GM12878 (cell line): ENCODE data around the gene PRR22. TPM values are rescaled to one million over a fixed set of nuclear protein-coding genes. Genes with fewer than 3 reads are reported as not detected.

Source experiments
- ATAC-seq: fragments of 200-7000 bp; cut with Tn5 transposase; 3 replicates; pipeline ENCODE4 v1.9.1; 2020; ENCODE audit warnings: mild to moderate bottlenecking, moderate library complexity
- BruUV-seq: library from RNA; stranded (reverse); fragments of 400-500 nt; replicated peaks from 2 replicates; lab custom pipeline; 2021; lab: Mats Ljungman, UMichigan
- CTCF ChIA-PET: fragments of 300-600 bp; sonication (Branson Sonifier 250); formaldehyde crosslinking; extraction: SDS; loops from one replicate; lab custom pipeline; 2021; ENCODE audit warnings: inconsistent platforms; lab: Yijun Ruan, JAX
- POLR2A ChIA-PET: fragments of 350-600 bp; formaldehyde crosslinking; extraction: SDS; loops from one replicate; lab custom pipeline; 2021; ENCODE audit warnings: inconsistent platforms; lab: Charles Lee
- RAD21 ChIA-PET: fragments of 300-600 bp; sonication (Branson Sonifier 250); formaldehyde crosslinking; loops from one replicate; lab custom pipeline; 2023; ENCODE audit warnings: antibody characterized with exemption; ENCODE audit not compliant: unreplicated experiment; lab: Charles Lee
- SMC1A ChIA-PET: fragments of 300-600 bp; sonication (Branson Sonifier 250); formaldehyde crosslinking; loops from one replicate; lab custom pipeline; 2023; ENCODE audit not compliant: unreplicated experiment, uncharacterized antibody; lab: Charles Lee
- DNase-seq: peaks from one replicate; pipeline ENCODE4 v3.0.0-alpha.2; 2011; ENCODE audit warnings: low read depth, low spot score
- FAIRE-seq: peaks from 3 replicates; lab custom pipeline; 2011; peaks lifted over from hg19 to GRCh38; lab: Jason Lieb, UNC
- H2AFZ ChIP-seq: 2 replicates; pipeline ENCODE4 v1.6.0; 2011; ENCODE audit warnings: low read depth, low read length, control low read depth; ENCODE audit not compliant: control insufficient read depth
- H3K27ac ChIP-seq: 2 replicates; pipeline ENCODE4 v1.5.1; 2011; ENCODE audit warnings: control low read depth; ENCODE audit not compliant: control insufficient read depth, insufficient read depth
- H3K27me3 ChIP-seq, 2 experiments: replicated peaks in 1 of 2; 2 replicates each; pipeline versions ENCODE4 v1.6.0 to v1.6.1; 2011; ENCODE audit warnings: low read length in 1 of 2; ENCODE audit not compliant: control insufficient read depth in 2 of 2, insufficient read depth in 2 of 2
- H3K36me3 ChIP-seq, 2 experiments: 2 replicates each; pipeline ENCODE4 v1.5.1; 2011; ENCODE audit warnings: low read length in 1 of 2; ENCODE audit not compliant: control insufficient read depth in 2 of 2, insufficient read depth in 2 of 2
- H3K4me1 ChIP-seq: 2 replicates; pipeline ENCODE4 v1.6.1; 2011; ENCODE audit warnings: mild to moderate bottlenecking, low read length, moderate library complexity, mixed read lengths; ENCODE audit not compliant: control insufficient read depth, insufficient read depth
- H3K4me2 ChIP-seq: 2 replicates; pipeline ENCODE4 v1.6.0; 2011; ENCODE audit warnings: control low read depth; ENCODE audit not compliant: control insufficient read depth, insufficient read depth
- H3K4me3 ChIP-seq: fragments of 200-600 bp; sonication (generic); 2 replicates; pipeline ENCODE4 v1.5.1; 2016
- H3K79me2 ChIP-seq: 2 replicates; pipeline ENCODE4 v1.6.0; 2011; ENCODE audit warnings: low read length; ENCODE audit not compliant: control insufficient read depth, insufficient read depth
- H3K9ac ChIP-seq: 2 replicates; pipeline ENCODE4 v1.8.0; 2011; ENCODE audit warnings: low read length, control low read depth, mixed read lengths; ENCODE audit not compliant: control insufficient read depth, insufficient read depth
- H3K9me3 ChIP-seq: replicated peaks from 3 replicates; pipeline ENCODE4 v1.5.1; 2011; ENCODE audit warnings: mild to moderate bottlenecking, low read length; ENCODE audit not compliant: control insufficient read depth, insufficient read depth
- H4K20me1 ChIP-seq: 2 replicates; pipeline ENCODE4 v1.6.0; 2011; ENCODE audit not compliant: control insufficient read depth, insufficient read depth
- CEBPB ChIP-seq, 2 experiments: fragments of 150-350 bp in 1 of 2; IDR thresholded peaks; 2 replicates each; pipeline ENCODE4 v1.6.1; 2012 to 2014; ENCODE audit warnings: low read depth in 2 of 2, low read length in 2 of 2, borderline replicate concordance in 1 of 2, inconsistent platforms in 1 of 2
- CHD1 ChIP-seq: IDR thresholded peaks from 2 replicates; pipeline ENCODE4 v1.6.1; 2012; ENCODE audit warnings: low read depth, low read length, improper control_type of control experiment
- CREB1 ChIP-seq: IDR thresholded peaks from 2 replicates; pipeline ENCODE4 v1.6.1; 2012; ENCODE audit warnings: low read depth, mild to moderate bottlenecking, inconsistent platforms
- ESRRA ChIP-seq: IDR thresholded peaks from 2 replicates; pipeline ENCODE4 v1.6.1; 2012; ENCODE audit warnings: mild to moderate bottlenecking, low read length, improper control_type of control experiment
- EZH2 ChIP-seq: IDR thresholded peaks from 2 replicates; pipeline ENCODE4 v1.6.1; 2012; ENCODE audit warnings: low read depth, mild to moderate bottlenecking, control low read depth, inconsistent platforms, low read length, borderline replicate concordance; ENCODE audit not compliant: control insufficient read depth
- HDAC2 ChIP-seq: fragments of 200-600 bp; sonication (generic); IDR thresholded peaks from 2 replicates; pipeline ENCODE4 v1.6.1; 2017
- IKZF2 ChIP-seq, 2 experiments: fragments of 450-650 bp; IDR thresholded peaks; 2 replicates each; pipeline ENCODE4 v1.6.1; 2017; ENCODE audit warnings: mild to moderate bottlenecking in 2 of 2, moderate library complexity in 2 of 2
- JUNB ChIP-seq: IDR thresholded peaks from 2 replicates; pipeline ENCODE4 v1.6.1; 2016; ENCODE audit warnings: antibody characterized with exemption, mild to moderate bottlenecking
- NFIC ChIP-seq: IDR thresholded peaks from 2 replicates; pipeline ENCODE4 v1.6.1; 2012; ENCODE audit warnings: low read depth, mild to moderate bottlenecking, inconsistent platforms, low read length, moderate library complexity
- STAT3 ChIP-seq: IDR thresholded peaks from 2 replicates; pipeline ENCODE4 v1.6.1; 2011; ENCODE audit warnings: low read depth, low read length, improper control_type of control experiment
- TBL1XR1 ChIP-seq: IDR thresholded peaks from 2 replicates; pipeline ENCODE4 v1.6.1; 2012; ENCODE audit warnings: low read depth, low read length, improper control_type of control experiment
- TCF3 ChIP-seq: IDR thresholded peaks from 2 replicates; pipeline ENCODE4 v1.6.1; 2012; ENCODE audit warnings: low read depth, mild to moderate bottlenecking, low read length, borderline replicate concordance; ENCODE audit not compliant: insufficient read depth
- YY1 ChIP-seq: IDR thresholded peaks from 2 replicates; pipeline ENCODE4 v1.6.1; 2011; ENCODE audit warnings: low read depth, mild to moderate bottlenecking, low read length
- ZNF24 ChIP-seq: fragments of 450-650 bp; IDR thresholded peaks from 2 replicates; pipeline ENCODE4 v1.6.1; 2017; ENCODE audit warnings: antibody characterized with exemption, mild to moderate bottlenecking
- WGBS: methylation state at CpG from one replicate; pipeline ENCODE4 v1.1.6; 2016; ENCODE audit warnings: low lambda C conversion rate; ENCODE audit not compliant: insufficient replicate concordance, insufficient coverage; ENCODE audit errors: missing lambda C conversion rate; 5-methylcytosine and 5-hydroxymethylcytosine counted together
- in situ Hi-C: fragments of 300-500 bp; cut with MboI; formaldehyde crosslinking; loops from 9 replicates; pipeline ENCODE4 v1.14.3; 2018; ENCODE audit warnings: mixed read lengths
- intact Hi-C: fragments of 100-400 bp; cut with micrococcal nuclease; formaldehyde crosslinking; loops from one replicate; pipeline ENCODE4 v1.14.2; 2022; ENCODE audit not compliant: unreplicated experiment
- polyA plus RNA-seq, 11 experiments: library from polyadenylated mRNA; depleted of rRNA in 4 of 11; unstranded in 6 of 11; stranded (reverse) in 5 of 11; fragments of >200 nt; fragmentation: Nextera tagmentation in 4 of 11; fragmentation: Illumina TruSeq in 1 of 11; extraction: Ambion mirVana in 4 of 11; extraction: Trizol in 1 of 11; gene quantifications; 1 replicate in 1 of 11; 2 replicates in 10 of 11; pipeline versions ENCODE4 v1.2.1 to v1.2.3, GENCODE V29; 2011 to 2016; ENCODE audit warnings: inconsistent platforms in 2 of 11, missing spikeins in 2 of 11, low read depth in 1 of 11
- total RNA-seq, 4 experiments: library from RNA; depleted of rRNA in 3 of 4; stranded (reverse); fragments of >200 nt in 3 of 4; fragmentation: Illumina TruSeq in 1 of 4; extraction: Trizol in 1 of 4; gene quantifications; 2 replicates each; pipeline versions ENCODE4 v1.2.1 to v1.2.3, GENCODE V29; 2013 to 2021
- TF ChIP-seq, protein P1 (sequence below): IDR thresholded peaks from 2 replicates; pipeline ENCODE4 v1.6.1; 2011; ENCODE audit warnings: borderline replicate concordance, low read depth, mild to moderate bottlenecking, moderate library complexity, low read length; ENCODE audit not compliant: insufficient read depth, poor library complexity, severe bottlenecking
- TF ChIP-seq, protein P2 (sequence below): fragments of 450-650 bp; IDR thresholded peaks from 2 replicates; pipeline ENCODE4 v1.6.1; 2014; ENCODE audit warnings: mild to moderate bottlenecking

PRR22 gene
- total and polyA plus RNA-seq, 10 of the 15 experiments (the other 5 are each of a cell fraction or from before 2014, with no cell fraction given), result 0.31 to 4.4 (median 1.3) TPM; not detected in 2

GRCh38 chr19:5809053-5809452 lies 24.5 kb upstream of the PRR22 start:
- no peaks in the 10 kb centered on the region for H4K20me1 ChIP-seq
- no peaks in the 10 kb centered on the region; a peak in 1 of 4 replicates for H3K27me3 ChIP-seq
- H3K4me2 ChIP-seq, result no peak overlapping the region
- TF ChIP-seq HDAC2 (no peak), TBL1XR1 (no peak), TCF3 (no peak), EZH2 (no peak), STAT3 (no peak), JUNB (no peak), CREB1 (no peak), ZNF24 (no peak), CEBPB (IDR thresholded peaks at IDR 0.05; ENCODE audit: borderline replicate concordance in 1 of 2, low read depth in 2 of 2, low read length in 2 of 2) (no peak), IKZF2 (IDR thresholded peaks at IDR 0.05) (no peak), ESRRA (no peak), CHD1 (no peak), YY1 (no peak), NFIC (no peak)
- TF ChIP-seq, protein P1, sequence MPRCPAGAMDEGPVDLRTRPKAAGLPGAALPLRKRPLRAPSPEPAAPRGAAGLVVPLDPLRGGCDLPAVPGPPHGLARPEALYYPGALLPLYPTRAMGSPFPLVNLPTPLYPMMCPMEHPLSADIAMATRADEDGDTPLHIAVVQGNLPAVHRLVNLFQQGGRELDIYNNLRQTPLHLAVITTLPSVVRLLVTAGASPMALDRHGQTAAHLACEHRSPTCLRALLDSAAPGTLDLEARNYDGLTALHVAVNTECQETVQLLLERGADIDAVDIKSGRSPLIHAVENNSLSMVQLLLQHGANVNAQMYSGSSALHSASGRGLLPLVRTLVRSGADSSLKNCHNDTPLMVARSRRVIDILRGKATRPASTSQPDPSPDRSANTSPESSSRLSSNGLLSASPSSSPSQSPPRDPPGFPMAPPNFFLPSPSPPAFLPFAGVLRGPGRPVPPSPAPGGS, result no peak
- TF ChIP-seq, protein P2, sequence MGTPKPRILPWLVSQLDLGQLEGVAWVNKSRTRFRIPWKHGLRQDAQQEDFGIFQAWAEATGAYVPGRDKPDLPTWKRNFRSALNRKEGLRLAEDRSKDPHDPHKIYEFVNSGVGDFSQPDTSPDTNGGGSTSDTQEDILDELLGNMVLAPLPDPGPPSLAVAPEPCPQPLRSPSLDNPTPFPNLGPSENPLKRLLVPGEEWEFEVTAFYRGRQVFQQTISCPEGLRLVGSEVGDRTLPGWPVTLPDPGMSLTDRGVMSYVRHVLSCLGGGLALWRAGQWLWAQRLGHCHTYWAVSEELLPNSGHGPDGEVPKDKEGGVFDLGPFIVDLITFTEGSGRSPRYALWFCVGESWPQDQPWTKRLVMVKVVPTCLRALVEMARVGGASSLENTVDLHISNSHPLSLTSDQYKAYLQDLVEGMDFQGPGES, result no peak
- H3K4me1 ChIP-seq, result no peaks in the 10 kb centered on the region
- ChIA-PET POLR2A (interaction anchor here (0.7 kb wide), 1 partner anchor 12 kb away, joined by 5 read pairs; no protein-coding TSS in a partner anchor), RAD21 (no interaction called here), SMC1A (no interaction called here), CTCF (interaction anchor here (0.7 kb wide), 1 partner anchor 29 kb away, joined by 3 read pairs; no protein-coding TSS in a partner anchor)
- H3K79me2 ChIP-seq, result no peaks in the 10 kb centered on the region
- ATAC-seq (no peak), FAIRE-seq (no peak), DNase-seq (no peak)
- no peaks in the 10 kb centered on the region for H3K9me3 ChIP-seq
- H3K9ac ChIP-seq, result no peak overlapping the region
- WGBS, result 66% methylated on average over 9 of the region's 9 CpGs
- no peak overlapping the region for H3K27ac ChIP-seq
- BruUV-seq, result no TSS peak
- in situ Hi-C loops (loop anchor here (5.0 kb wide), 1 partner anchor 213 kb away; no protein-coding TSS in a partner anchor), intact Hi-C loops (loop anchor here (10.0 kb wide), 1 partner anchor 216 kb away; no protein-coding TSS in a partner anchor)
- H3K4me3 ChIP-seq, result no peak overlapping the region
- H2AFZ ChIP-seq, result no peak overlapping the region
- no peaks in the 10 kb centered on the region for H3K36me3 ChIP-seq
